ENCODE results near the gene CIDEC.

Gene CIDEC, protein sequence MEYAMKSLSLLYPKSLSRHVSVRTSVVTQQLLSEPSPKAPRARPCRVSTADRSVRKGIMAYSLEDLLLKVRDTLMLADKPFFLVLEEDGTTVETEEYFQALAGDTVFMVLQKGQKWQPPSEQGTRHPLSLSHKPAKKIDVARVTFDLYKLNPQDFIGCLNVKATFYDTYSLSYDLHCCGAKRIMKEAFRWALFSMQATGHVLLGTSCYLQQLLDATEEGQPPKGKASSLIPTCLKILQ

DNA sequence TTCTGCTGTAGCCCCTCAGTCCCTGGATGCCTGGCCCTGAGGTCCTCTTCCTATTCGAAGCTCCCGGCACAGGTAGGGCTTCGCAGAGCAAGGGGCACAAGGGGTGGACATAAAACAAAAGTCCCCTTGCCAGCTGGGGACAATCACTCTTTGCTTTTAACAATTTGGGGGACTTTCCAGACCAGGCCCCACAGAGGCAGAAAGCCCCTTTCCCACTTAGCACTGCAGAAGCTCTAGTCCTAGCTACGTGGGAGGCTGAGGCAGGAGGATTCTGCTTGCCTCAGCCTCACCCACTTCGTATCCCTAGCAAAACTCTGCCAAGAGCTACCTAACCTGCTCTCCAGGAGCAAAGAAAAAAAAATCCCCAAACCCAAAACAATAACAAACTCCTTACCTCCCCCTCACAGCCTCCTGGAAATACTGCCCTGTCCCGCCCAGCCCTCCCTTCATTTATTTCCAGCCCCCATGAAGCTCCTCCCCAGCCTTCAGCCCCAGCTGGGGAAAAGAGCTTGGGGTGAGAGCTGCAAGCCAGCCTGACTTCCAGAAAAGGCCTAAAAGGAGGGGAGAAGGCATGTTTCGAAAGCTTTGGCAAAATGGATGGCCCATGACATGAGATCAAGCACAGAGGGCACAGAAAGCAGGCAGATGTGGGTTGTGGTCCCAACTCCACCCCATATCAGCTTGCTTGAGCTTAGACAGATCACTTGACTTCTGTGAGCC is at the start of gene CIDEC:
Gene CIDEC, minus strand, starts transcription at position 424 of the 720 bp plus-strand sequence. CDS start 1,767 bp downstream, outside the sequence.
- DNase-seq (ENCODE audit: low read depth): no peak

DNA sequence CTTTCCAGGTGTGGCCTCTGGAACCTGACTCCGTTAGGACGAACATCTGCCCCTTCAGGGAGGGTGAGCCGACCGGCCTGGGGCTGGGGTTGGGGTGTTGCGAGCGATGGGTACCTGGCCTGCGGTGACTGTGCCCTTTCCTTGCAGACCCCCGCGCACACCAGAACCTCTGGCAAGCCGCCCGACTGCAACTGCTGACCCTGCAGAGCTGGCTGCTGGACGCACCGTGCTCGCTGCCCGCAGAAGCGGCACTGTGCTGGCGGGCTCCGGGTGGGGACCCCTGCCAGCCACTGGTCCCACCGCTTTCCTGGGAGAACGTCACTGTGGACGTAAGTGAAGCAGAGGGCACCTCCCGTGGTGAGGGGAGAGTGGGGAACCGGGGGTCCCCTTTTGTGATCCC is 48.1 kb upstream of the CIDEC start:
- DNase-seq (ENCODE audit: low read depth): no peak

DNA sequence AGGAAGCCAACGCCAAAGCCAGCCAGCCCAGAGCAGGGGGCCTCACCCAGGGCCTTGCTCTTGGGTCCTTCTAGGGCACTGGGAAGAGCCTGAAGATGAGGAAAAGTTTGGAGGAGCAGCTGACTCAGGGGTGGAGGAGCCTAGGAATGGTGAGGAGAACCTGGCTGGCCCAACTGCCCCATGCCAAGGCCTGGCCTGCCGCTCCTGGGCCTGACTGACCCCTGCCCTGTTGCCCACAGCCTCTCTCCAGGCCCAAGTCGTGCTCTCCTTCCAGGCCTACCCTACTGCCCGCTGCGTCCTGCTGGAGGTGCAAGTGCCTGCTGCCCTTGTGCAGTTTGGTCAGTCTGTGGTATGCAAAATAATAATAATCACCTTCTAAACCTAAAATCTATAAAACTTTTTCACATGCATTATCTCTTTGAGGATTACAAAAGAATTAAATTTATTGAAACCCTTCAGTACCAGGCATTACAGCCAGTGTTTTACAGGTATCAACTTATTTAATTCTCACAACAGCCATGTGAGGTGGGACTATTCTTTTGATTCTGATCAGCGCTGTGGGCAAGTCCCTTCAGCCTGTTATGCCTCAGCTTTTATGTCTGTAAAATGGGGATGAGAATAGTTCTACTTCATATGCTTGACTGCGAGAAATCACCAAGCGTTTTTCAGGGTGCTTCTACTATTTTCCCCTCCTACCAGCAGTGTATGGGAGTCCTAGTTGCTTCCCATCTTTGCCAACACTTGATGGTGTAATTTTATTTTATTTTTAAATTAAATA is 38.4 kb upstream of the CIDEC start:
- no peak for DNase-seq (ENCODE audit: low read depth)

DNA sequence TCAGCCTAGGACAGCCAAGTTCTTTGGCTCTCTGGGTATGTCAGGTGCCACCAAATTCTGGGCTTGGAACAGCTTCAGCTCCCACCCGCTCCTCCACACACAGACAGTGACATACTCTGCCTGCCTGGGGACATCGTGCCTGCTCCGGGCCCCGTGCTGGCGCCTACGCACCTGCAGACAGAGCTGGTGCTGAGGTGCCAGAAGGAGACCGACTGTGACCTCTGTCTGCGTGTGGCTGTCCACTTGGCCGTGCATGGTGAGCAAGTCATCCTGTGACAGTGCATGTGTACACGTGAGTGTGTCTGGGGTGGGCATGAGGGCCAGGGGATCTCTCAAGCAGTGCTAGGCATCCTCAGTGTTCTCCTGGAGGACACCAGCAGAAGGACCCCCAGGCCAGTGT is 37.8 kb upstream of the CIDEC start:
- no peak for DNase-seq (ENCODE audit: low read depth)

DNA sequence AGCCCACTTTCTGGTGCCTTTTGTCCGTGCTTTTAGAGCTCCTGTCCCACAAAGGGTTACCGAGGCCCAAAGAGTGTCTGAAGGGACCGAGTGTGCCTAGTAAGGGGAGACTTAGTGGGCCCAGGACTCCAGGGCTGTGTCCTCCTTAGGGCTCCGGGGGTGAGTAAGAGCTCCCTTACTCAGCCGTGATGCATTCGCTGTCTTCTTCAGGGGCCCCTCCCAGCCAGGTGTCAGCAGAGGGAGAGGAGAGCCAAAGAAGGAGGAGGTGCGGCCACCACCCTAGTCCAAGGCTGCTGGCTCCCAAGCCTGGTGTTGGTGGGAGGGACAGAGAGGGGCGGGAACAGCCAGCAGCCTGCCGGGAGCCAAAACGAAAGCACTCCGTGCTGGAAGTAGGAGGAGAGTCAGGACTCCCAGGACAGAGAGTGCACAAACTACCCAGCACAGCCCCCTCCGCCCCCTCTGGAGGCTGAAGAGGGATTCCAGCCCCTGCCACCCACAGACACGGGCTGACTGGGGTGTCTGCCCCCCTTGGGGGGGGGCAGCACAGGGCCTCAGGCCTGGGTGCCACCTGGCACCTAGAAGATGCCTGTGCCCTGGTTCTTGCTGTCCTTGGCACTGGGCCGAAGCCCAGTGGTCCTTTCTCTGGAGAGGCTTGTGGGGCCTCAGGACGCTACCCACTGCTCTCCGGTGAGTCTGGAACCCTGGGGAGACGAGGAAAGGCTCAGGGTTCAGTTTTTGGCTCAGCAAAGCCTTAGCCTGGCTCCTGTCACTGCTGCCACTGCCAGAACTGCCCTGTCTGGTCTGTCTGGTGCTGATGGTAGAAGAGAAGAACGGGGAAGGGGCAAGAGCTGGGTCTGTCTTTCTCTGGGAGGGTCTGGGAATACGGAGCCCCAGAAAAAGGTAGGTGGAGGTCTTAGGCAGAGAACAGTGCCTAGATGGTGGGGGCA is 37.0 kb upstream of the CIDEC start, which contains the start of gene IL17RC:
Gene IL17RC, plus strand, starts transcription at position 365 of the 947 bp plus-strand sequence. Its CDS starts 218 bp downstream, at position 583.
- DNase-seq (ENCODE audit: low read depth): peak; percentile 79

DNA sequence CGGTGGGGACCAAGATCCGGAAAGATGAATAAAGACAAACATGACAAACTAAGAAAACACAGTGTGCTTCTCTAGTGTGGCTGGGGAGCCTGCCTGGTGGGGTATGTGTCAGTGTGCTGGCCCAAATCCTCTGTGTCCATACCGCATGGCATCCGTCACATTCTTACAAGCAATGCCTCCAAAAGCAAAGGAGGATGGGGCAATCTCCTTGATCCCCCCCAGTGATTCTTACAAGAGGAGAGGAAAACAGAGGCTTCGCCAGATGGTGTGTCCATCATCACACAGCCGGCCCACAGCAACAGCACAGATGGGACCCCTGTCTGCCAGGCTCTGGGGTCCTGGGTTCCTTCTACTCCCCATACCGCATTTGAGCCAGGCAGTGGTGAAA is 36.3 kb upstream of the CIDEC start:
- DNase-seq (ENCODE audit: low read depth): peak; percentile 56

DNA sequence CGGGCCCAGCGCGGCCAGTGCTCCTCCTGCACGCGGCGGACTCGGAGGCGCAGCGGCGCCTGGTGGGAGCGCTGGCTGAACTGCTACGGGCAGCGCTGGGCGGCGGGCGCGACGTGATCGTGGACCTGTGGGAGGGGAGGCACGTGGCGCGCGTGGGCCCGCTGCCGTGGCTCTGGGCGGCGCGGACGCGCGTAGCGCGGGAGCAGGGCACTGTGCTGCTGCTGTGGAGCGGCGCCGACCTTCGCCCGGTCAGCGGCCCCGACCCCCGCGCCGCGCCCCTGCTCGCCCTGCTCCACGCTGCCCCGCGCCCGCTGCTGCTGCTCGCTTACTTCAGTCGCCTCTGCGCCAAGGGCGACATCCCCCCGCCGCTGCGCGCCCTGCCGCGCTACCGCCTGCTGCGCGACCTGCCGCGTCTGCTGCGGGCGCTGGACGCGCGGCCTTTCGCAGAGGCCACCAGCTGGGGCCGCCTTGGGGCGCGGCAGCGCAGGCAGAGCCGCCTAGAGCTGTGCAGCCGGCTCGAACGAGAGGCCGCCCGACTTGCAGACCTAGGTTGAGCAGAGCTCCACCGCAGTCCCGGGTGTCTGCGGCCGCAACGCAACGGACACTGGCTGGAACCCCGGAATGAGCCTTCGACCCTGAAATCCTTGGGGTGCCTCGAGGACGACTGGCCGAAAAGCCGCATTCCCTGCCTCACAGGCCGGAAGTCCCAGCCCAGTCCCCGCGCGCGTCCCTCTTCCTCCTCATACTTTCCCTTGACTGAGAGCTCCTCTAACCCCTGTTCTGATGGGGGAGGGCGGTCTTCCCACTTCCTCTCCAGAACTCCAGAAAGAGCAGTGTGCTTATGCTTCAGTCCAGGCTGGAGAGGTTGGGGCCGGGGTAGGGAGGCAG is 35.4 kb upstream of the CIDEC start:
- DNase-seq (ENCODE audit: low read depth): no peak

DNA sequence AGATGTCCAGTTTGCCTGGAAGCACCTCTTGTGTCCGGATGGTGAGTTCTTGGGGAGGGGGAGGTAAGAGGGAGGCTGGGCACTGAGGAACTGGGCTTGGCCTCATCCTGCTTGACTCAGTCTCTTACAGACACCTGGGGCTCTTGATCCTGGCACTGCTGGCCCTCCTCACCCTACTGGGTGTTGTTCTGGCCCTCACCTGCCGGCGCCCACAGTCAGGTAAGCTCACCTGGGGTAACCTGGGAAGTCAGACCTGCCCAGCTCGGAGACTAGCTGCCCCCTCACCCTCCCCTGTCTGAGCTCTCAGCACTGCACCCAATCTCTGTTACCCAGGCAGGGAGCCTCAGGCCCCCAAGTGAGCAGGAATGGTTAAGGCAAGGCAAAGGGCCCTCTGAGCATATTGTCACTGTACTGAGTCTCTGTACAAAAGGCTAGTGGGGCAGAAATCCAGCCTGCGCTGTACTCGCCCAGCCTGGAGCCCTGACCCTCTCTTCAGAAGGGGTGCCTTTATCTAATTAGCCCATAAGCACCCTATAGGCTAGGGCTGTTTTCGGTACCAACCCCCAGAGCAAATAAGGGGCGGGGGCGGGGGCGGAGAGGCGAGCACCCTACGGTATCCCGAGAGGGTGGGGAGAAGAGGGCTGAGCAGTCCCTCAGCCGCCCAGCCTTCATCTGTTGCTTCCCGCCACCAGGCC is 34.7 kb upstream of the CIDEC start:
- DNase-seq (ENCODE audit: low read depth): no peak

DNA sequence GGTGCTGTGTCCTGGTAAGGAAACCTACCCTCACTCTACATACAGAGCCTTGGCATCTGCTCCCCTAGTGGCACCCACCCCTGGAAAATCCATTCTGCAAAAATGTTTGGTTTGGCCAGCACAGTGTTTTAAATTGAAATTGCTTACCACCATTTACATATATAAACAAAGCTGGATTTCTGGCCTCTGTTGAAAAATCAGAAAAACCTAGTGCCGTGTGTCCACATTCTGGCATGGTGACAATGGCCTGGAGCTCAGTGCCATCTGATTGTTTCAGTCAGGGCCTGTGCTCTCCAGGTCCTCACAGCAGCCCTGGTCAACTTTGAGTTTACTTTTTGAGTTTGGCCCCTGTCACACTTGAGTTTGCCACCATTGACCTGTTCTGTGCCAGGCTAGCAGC is 34.0 kb upstream of the CIDEC start:
- no peak for DNase-seq (ENCODE audit: low read depth)

DNA sequence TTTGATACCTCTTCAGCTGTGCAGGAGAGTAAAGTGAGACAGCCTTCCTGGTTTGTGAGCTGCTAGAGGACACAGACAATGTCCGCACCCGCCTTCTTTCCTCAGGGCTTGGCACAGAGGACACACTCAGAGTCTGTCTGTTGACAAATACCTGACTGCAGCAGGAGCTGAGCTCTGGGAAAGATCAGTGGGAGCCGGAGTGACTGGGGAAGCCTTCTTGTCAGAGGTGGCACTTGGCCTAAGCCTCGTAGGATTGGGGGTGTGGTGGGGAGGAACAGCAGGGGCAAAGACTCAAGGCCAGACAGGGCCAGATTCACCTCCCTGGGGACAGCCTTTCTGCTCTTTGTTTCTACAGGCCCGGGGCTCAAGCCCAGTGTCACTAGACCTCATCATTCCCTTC is 33.5 kb upstream of the CIDEC start:
- DNase-seq (ENCODE audit: low read depth): no peak

DNA sequence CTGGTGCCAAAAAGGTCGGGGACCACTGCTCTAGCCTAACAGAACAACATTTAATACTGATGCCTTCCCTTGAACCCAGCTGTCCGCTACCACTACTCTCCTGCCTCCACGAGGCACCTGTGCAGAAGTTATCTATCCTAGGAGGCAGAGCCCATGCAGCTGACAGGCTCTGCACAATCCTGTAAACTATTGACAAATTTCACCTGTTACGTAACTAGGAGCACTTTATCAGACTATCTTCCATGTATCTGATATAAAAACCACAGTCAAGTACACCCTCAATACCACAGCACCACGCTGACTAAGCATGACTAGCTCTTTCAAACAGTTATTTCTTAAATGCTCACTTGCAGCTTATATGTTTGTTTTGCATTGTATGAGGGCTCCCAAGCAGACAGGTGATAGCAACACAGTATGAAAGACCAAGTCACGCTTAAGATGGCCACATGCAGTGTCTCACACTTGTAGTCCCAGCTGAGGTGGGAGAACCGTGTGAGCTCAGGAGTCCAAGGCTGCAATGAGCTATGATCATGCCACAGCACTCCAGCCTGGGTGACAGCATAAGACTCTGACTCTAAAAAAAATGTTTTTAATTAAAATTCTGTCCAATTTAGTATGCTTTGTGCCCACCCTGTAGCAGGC is 32.4 kb upstream of the CIDEC start:
- no peak for DNase-seq (ENCODE audit: low read depth)

DNA sequence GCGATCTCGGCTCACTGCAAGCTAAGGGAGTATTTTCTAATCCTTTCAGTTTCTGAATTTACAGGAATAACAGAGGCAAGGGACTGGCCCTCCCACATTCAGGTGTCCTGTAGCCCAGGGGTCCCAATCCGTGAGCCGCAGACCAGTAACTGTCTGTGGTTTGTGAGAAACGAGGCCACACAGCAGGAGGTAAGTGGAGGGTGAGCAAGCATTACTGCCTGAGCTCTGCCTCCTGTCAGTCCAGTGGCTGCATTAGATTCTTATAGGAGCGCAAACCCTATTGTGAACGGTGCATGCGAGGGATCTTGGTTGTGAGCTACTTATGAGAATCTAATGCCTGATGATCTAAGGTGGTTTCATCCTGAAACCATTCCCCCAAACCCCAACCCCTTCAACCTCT is 31.8 kb upstream of the CIDEC start:
- no peak for DNase-seq (ENCODE audit: low read depth)

DNA sequence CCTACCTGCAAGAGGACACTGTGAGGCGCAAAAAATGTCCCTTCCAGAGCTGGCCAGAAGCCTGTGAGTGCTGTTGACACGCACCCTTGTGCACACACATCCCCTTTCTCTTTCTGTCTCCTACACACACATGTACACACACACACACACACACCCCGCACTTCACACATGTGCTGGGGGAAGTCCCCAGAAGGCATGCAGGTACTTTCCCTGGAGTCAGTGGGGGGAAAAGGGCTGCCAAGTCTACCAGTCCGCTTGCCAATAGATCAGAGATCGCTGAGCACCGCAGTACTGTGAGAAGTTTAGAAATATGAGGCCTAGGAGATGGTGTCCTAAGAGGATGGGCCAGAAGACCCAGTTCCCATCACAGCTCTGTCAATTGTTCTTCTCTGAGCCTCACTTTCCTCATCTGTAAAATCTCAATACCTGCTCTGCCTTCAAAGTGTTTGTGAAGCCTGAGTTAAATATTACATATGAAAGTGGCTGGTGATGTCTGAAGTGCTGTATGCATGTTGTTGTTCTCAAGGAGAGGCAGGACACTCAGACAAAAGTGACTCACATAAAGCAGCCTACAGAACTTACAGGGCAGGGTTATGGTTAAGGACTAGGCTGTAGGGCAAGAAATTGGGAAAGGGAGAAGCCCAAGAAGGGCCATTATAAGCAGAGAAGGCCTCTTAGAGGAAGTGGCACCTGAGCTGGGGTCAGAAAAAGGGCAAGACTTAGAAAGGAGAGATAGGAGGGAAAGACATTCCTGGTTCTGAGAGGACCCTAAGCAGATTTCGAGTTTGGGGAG is 29.4 kb upstream of the CIDEC start:
- DNase-seq (ENCODE audit: low read depth): no peak

DNA sequence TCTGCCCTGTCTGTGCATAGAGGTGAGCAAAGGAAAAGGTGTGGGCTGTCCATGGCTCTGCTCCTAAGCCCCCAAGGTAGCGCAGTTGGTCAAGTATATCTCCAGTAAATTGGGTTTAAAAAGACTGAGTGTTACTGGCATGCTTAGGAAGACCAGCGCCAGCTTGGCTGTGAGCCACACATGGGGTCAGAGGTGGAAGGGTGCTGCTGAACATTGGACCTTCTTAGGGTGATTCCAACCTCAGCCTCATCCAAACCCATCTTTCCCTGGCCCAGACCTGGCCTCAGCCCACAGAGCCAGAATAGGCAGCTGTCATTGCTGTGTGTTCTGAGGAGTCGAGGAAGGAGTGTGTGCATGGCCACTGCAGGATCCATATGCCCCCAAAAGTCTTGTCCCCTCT is 28.2 kb upstream of the CIDEC start:
- no peak for DNase-seq (ENCODE audit: low read depth)

DNA sequence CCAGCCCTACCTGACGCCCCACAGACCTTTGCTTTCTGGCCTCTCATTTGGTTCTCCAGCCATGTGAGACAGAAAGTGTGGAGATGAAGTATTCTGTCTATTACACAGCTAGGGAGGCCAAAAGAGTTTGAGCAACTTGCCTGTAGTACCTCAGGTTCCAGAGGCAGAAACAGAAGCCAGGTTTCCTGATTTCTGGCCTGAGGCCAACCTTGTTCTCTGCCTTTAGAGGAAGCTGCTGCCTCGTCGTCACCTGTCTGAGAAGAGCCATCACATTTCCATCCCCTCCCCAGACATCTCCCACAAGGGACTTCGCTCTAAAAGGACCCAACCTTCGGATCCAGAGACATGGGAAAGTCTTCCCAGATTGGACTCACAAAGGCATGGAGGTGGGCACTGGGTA is 26.4 kb upstream of the CIDEC start:
- no peak for DNase-seq (ENCODE audit: low read depth)

DNA sequence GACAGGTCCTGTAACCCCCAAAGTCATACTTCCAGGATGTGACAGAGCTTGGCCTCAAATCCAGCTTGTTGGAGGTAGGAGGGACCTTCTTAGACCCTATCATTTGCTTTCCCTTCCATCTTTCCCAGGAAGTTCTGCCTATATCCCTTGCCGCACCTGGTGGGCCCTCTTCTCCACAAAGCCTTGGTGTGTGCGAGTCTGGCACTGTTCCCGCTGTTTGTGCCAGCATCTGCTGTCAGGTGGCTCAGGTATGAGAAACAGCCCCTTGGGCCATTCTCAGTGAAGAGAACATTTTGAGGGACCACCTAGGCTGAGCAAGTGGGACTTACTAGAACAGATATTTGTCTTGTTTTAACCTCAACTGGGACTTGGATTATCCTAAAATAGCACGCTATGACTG is 23.9 kb upstream of the CIDEC start:
- DNase-seq (ENCODE audit: low read depth): no peak

DNA sequence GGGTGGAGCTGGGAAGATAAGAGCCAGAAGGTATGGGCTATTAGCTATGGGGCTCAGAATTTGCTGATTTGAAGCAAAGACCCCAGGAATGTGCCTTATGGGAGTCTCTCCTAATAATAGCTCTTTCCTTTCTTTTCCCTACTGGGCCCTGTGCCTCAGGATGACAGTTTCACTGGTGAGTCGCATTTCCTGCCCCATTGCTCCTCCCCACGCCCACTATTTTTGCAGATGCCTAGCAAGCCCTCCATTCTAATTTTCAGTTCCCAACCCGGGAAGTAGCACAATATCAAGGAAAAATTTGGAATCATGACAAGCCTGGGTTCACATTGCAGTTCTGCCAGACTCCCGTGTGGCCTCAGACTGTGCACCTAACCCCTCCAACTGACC is 23.2 kb upstream of the CIDEC start:
- no peak for DNase-seq (ENCODE audit: low read depth)

DNA sequence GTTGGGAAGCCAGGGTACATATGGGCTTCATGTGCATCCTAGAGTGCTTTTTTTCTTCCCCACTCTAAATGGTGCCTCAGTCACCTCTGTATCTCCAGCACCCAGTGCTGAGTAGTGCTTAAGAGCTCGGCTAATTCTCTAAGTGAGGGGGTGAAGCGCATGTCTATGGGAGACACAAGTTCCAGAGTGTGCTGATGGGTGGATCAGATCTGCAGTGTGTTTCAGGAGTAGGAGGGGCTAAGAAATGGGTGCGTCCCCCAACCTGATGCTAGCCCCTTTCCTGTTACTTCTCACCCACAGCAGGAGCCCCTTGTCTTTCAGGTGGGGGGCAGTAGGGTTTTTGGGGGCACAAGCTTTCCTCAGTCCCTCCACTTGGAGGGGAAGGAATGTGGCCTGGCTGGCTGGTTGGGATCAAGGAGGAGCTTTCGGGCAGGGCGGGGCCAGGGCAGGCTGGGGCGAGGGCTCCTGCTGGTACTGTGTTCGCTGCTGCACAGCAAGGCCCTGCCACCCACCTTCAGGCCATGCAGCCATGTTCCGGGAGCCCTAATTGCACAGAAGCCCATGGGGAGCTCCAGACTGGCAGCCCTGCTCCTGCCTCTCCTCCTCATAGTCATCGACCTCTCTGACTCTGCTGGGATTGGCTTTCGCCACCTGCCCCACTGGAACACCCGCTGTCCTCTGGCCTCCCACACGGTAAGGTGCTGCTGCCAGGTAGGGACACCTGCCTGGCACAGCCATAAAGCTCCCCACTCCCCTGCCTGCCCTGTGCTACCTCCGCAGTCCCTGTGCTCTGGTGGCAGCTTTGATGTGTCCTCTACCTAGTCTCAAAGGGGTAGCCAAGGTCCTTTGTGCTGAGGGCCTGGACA is 22.6 kb upstream of the CIDEC start, which contains the start of gene IL17RE:
Gene IL17RE, plus strand, starts transcription at position 477 of the 866 bp plus-strand sequence. Its CDS starts 85 bp downstream, at position 562.
- no peak for DNase-seq (ENCODE audit: low read depth)
